HG03520 (cell line): ENCODE measurements around the gene PRG2.
"Not testable (repeated sequence)": the region's sequence is repeated elsewhere in the genome, so short reads cannot be mapped to it uniquely, and the experiment has no call there.

Experiments used
- ATAC-seq: cut with Tn5 transposase; IDR thresholded peaks from one replicate; pipeline ENCODE4 v1.9.1; 2021; ENCODE audit warnings: mild to moderate bottlenecking, moderate library complexity; ENCODE audit not compliant: unreplicated experiment

The PRG2 gene

DNA sequence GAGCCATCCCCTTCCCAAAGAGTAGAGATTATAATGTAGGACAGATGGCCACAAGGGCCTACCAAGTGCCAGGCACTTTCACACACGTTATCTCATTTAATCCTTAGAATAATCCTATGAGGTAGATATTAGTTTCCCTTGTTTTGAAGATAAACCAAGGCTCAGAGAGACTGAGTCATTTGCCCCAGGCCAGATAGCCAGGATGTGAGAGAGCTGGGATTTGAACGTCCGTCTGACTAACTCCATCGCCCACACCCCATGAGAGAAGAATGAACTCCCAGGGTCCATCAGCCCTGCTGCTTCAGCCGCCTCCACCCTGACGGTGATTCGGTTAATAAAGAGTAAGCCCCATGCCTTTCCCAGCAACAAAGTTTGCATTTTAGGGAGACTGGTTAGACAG lies 20.2 kb downstream of the PRG2 start:
- no peak for ATAC-seq

DNA sequence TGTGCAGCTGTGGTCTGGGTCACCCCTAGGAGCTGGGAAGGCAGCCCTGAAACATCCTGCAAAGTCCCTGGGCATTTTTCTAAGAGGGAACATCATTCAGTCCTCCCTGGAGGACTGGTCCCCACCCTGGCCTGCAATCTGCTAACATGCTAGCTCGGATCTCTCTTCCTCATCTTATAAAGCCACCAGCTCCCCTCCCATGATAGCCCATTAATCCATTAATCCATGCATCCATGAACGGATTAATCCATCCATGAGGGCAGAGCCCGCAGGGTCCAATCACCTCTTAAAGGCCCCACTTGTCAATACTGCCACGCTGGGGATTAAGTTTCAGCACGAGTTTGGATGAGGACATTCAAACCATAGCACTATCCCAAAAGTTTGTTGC lies 21.6 kb downstream of the PRG2 start:
- ATAC-seq = no peak

DNA sequence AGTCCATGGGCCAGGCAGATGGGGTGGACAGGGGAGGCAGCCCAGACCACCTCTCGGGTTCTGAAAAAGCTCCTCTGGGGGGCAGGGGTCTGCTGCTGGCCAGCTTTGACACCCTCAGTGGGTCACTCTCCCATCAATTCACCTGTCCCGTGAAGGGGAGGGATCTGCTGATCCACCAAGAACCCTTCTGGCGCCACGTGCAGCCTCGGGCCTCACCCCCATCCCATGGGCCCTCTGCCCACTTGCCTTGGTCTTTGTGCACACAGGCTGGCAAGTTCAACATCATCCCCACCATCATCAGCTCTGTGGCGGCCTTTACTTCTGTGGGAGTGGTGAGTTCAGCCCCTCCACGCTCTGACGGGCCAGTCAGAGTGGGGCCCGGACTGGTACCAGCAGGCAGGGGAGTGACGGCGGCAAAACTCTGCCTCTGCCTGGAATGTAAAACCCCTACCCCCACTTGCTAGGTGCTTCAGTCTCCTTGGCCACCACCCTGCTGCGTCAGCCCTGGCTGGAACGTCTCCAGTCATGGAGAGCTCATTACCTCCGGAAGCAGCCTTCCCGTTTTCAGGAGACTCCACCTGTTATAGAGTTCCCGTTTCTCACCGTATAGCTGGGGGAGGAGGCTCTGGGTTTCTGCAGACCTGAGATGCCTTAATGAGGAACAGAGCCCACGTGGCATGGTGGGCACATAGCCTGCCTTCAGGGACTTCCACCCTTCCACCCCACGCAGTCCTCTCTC lies 22.2 kb downstream of the PRG2 start:
- ATAC-seq = no peak

DNA sequence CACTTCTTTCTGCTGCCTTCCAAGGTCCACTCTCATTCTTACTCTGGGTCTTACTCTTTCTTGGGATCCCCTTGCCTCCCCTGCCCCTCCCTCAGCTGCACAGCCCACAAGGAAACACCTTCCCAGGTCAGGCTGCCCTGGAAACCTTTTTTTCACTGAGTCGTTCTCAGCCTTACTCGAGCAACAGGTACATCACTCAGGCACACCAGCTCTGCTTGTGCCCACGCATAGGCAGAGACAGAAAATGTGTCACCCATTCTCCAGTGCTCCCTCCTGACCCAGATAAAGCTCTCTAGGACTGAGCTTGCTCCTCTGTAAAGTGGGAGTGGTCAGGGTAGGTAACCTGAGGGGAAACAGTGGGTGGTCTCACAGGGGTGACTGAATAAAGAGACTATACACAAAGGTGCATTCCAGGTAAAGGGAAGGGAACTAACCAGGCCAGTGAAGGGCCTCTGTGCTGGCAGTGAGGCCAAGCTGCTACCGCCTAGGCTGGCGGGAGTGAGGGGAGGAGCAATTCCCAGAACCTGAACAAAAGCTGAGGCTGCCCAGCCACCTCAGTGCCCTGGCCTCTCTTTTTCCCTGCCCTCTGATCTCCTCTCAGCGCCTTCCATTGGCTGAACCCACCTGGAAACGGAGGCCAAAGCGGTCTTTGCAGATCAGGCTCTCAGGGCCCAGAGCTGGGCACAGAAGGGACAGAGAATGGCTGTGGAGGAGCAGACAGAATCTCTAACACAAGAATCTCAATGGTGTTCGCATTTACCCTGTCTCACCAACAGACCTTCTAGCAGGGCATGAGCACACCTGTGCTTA lies 25.4 kb downstream of the PRG2 start:
- no peak for ATAC-seq

DNA sequence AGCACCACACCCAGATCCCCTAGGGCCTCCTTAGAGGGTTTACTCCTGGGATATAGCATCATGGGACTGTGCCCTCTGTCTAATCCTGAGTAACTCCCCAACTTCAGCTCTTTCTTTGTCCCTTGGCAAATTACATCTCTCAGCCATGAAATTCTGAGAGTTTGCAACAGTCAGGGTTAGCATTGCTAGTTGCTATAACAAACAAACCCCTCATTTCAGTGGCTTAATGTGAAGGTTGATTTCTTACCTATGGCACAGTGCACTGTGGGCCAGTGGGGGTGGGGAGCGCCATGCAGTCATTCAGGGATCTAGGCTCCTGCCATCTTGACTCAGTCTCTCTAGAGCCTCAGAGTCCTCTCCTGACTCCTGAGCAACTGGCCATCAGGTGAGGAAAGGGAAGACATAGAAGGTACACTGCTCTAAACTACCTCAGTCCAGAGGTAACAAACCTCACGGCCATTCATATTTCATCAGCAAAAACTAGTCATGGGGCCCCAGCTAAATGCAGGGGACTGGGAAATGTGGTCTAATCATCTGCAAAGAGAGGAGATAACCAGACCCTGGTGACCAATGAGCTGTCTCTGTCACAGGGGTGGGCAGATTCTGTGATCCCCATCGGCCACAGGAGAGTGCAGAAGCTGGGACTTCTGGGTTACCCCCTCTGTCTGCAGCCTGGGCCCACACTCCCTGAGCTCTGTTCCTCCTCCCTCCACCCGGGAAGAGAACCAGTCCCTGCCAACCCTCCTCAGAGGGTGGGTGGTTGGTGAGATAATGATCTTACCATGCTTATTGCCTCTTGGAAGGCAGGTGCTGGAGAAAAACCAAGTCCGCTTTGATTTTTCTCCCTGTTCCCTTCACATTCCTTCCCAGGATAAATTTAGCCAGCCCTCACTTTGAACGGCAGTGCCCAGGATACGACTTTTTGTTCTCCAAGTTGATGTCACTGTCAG lies 27.0 kb downstream of the PRG2 start:
- ATAC-seq = no peak

DNA sequence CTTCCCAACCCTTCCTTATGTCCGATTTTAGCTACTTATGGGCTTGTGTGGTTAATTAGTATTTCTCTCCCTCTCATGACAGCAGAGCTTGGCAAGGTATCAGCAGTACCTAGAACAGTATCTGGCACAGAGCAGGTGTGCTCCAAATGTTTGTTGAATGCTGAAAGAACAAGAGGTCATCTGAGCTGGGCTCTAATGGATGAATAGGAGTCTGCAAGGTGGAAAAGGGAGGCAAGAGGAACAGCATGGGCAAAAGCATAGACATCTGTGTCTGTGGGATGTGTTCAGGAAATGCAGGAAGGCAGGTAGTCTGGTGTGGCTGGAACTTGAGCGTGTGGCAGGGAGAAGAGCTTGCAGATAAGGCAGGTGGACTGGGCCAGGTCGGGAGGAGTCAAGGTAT lies 28.5 kb downstream of the PRG2 start:
- no peak for ATAC-seq

DNA sequence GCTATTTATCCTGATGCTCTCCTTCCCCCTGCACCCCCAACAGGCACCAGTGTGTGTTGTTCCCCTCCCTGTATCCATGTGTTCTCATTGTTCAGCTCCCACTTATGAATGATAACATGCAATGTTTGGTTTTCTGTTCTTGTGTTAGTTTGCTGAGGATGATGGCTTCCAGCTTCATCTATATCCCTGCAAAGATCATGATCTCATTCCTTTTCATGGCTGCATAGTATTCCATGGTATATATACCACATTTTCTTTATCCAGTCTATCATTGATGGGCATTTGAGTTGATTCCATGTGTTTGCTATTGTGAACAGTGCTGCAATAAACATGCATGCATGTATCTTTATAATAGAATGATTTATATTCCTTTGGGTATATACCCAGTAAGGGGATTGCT lies 29.0 kb downstream of the PRG2 start:
- not testable (repeated sequence) for ATAC-seq

DNA sequence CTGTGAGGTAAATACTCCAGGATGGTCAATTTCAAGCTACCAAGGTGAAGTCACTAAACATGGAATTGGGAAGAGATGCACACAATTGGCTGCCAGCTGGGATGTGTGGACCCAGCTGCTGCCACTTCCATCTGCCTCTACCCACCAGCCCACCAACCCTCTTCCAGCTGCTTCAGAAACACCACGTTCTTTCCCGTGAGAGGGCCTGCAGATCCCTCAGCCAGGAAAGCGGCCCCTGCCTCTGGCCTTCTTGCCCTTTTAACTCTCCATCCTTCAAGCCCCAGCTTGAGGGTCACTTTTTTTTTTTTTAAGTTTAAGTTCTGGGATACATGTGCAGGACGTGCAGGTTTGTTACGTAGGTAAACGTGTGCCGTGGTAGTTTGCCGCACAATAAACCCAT lies 29.5 kb downstream of the PRG2 start:
- no peak for ATAC-seq

DNA sequence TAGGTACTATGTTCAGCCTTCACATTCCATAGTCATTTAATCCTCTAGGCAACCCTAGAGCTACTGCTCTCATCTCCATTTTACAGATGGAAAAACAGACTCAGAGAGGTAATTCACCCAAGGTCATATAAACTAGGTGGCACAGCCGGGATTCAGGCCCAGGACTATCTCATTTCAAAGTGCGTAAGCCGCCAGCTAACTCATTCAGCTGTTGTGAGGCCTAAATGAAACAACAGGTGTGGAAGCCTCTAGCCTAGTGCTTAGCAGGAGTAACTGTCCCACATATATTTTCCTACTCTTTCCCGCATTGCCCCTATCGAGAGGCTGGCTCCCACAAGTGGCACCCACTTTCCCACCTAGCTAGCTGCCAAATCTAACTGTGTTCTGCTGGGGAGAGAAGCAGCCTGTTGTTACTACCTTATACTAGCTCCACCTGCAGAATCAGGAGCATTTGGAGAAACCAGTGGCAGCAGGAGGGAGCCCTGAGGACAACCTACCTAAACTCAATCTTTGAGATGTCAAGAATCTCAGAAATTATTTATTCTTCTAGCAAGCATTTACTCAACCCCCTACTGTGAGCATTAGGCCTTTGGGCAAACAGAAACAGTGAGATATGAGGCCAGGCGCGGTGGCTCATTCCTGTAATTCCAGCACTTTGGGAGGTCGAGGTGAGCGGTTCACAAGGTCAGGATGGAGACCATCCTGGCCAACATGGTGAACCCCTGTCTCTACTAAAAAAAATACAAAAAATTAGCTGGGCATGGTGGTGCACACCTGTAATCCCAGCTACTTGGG lies 30.4 kb downstream of the PRG2 start:
- ATAC-seq = no peak

DNA sequence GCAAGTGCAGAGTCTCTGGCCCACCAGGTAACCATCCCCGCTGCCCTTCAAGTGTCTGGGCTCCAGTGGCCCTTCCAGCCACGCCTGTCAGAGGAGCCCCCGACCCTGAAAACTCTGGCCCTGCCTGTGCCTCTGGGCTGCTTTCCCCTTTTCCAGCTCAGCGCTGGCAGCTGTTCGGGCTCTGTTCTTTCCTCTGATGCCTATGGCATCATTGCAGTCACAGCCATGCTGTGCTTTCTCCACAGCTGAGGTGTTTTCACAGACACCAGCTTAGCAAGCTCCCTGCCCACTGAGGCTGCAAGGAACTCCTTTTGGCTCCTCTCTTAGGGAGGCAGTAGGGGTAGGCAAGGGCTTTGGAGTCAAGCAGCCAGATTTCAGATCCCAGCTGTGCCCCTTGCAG lies 31.1 kb downstream of the PRG2 start:
- no peak for ATAC-seq

DNA sequence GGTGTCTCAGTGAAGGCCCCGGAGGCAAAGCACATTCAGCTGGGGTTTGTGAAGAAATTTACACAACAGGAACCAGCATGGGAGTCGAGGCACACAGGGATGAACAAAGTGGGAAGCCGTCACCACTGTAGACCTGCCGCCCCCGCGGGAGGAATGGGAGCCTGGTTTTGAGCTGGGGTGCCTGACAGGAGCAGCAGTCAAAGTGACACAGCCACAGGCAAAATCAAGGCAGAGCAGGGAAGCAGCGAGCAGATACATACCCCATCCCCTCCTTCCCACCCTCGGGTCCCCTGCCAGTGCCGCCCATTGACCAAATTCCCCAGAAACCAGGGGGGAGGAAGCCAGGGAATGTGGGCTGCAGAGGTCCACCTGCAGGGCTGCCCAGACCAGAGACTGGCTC lies 31.5 kb downstream of the PRG2 start:
- ATAC-seq = no peak

DNA sequence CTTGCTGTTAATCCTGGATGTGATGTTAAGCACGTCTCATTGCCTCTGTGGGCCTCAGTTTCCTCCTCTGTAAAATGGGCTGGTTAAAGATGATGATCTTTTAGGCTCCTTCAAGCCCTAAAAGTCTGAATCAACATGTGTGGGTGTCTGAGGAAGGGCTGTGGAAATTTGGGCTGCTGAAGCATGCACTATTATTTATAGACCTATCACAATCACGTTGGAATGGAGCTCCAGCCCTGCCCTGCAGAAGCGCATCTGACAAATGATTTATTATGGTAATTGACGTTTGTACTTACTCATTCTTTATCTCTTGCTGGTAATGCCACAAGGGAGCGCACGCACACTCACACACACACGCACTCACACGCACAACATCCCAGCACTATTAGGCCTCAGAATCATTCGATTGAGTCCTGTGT lies 31.9 kb downstream of the PRG2 start:
- ATAC-seq = no peak

DNA sequence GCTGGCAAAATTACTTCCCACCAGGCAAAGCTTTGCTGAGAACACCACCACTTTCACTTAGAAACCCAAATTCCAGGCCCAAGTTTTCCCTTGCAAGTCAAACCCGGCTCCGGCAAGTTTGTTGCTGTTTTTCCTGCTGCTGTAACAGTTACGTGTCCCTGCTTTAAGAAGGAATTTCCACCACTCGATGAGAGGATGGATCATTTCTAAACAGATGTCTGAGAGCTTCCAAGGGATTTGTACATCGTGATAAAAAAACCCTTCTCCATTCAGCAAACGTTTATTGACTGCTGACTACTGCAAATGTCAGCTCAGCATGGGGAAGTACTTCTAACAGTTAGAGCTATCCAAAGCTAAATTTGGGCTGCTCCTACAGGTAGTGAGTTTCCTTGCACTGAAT lies 32.6 kb downstream of the PRG2 start:
- ATAC-seq = no peak

DNA sequence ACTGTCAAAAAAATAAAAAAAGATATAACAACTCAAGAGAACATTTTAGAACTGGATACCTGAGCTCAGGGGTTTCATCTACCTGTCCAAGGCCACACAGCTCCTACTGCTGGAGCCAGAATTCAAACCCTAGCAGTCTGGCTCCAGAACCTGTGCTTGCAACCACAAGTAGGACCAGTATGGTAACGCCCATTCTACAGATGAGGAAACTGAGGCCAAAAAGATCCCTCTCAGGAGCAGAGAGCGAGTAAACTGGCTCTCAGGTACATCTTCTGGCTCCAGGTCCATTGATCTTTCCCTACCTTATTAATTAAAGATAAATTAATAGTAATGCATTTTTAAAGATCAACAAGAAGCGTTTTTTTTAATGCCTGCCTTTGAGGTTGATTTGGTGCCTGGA lies 33.1 kb downstream of the PRG2 start:
- ATAC-seq = no peak

DNA sequence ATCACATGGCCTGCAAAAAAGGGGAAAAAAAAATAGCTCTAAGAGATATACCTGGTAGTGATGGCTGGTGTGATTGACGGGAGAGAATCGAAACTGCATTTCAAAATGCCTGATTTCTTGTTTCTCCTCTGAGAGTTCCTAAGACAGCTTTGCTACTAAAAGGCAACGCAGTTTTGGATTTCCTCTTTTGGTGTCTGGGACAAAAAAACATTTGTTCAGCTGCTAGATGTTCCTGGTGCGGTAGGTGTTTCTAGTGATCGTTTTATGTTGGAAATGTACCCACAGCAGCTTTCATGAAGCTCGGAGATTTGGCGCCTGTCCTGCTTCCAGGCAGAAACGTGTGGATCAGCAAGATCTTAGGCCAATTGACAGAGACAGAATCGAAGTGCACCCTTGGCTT lies 34.2 kb downstream of the PRG2 start:
- no peak for ATAC-seq

DNA sequence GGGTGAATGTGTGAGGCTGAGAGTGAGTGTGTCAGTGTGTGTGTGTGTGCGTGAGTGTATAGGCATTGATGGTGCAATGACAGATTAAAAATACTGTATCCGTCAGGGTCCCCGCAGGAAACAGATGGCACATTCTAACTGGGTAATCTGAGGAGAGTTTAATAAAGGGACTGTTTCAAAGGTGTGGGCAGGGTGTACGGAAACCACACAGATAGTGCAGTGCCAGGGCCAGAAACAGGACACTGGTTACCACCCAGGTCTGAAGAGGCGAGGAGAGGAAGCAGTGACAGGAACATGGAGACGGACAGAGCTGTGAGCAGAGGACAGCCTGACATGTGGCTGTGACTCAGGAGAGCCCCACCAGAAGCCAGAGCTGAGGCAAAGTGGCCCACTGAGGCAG lies 35.8 kb downstream of the PRG2 start:
- no peak for ATAC-seq

DNA sequence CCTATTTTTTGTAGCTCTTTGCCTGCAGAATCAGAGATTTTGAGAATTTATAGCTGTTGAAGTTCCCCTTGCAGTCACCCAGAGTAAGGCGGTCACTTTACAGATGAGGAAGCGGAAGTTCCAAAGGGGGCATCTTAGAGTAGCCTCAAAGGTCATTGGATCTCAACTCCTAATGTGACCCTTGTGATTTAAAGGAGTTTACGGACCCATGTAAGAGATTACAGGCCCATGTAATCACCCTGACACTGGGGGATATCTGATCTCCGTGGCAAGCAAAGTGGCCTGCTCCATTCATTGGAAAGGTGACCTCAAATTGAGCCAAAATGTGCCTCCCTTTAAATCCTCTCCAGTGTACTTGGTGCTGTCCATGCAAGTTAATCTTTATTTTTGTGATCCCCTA lies 36.6 kb downstream of the PRG2 start:
- ATAC-seq = no peak

DNA sequence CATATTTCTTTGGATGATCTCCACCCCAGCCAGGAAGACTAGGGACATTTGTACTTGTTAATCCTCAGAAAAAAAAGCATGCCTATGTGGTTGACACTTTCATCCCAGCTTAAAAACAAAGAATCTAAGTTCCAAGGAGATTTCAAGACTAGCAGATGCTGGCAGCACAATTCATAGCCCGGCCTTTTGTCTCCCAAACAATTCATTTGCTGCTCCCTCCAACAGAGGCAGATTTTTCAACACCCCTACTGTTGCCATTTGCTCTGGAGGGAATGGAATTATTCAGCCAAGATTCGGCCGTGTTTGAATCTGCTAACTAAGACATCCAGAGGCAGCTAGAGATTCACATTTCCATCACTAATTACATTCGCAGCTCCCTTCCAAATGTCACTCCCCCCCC lies 37.0 kb downstream of the PRG2 start:
- no peak for ATAC-seq

DNA sequence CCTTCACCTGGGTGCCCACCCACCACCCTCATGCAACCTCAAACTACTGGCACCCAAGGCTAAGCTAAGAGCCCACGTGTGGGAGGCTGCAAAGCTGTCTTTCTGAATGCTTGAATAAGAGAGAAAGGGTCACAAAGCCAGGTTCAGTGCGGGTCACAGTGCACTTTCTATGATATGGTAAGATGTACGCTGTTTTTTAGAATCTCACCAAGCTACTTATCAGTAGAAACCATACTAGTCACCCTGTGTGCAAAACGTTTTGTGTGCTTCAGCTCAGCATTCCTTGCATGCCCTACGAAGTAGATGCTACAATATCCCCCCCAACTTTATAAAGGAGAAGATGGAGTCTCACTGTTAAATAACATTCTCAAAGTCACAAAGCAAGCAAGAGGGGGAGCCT lies 37.4 kb downstream of the PRG2 start:
- no peak for ATAC-seq

DNA sequence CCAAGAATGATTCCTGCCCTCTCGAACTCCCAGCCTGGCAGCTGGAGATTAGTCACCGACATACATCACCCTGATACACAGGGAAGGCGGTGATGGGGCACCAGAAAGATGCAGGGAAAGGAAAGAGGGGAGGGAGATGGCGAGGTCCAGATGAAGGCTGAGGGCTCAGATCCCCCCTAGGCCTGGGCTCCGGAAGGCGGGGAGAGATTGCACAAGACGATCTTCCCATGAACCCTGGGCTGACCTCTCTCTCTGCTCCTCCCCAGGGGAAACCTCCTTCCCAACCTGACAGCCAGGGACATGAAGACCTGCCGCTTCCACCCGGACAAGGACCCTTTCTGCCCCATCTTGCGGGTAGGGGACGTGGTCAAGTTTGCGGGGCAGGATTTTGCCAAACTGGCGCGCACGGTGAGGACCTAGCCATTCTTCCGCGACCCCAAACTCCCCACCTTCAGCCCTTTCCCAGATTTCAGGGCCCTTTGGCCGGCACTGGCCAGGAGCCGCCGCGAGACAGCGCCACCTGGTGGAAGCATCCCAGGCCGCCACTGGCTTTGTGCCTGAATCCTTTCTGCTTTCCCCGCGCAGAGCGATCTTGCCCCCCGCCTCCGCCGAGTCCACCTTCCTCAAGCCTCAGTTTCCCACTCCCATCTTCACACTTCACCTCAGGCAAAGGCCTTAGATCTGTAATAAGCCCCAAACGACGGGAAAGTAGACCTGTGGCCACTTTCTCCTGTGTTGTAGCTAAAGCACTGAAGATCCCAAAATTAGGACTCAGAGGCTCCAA lies 40.8 kb downstream of the PRG2 start:
- no peak for ATAC-seq
